Naive thymus-derived CD4-positive, alpha-beta T cell (primary cell): ENCODE results near the gene MCTP2. TPM values are rescaled to one million over a fixed set of nuclear protein-coding genes. Genes with fewer than 3 reads are reported as not detected.

Source experiments
- ATAC-seq: fragments of 150-1000 bp; cut with Tn5 transposase; 2 replicates; pipeline ENCODE4 v1.10.0; 2021; ENCODE audit warnings: mild to moderate bottlenecking, moderate library complexity
- CTCF ChIA-PET: fragments of 350-600 bp; sonication (Branson Sonifier 250); formaldehyde crosslinking; loops from one replicate; lab custom pipeline; 2021; ENCODE audit warnings: antibody characterized with exemption; lab: Charles Lee
- POLR2A ChIA-PET: fragments of 350-600 bp; sonication (Branson Sonifier 250); formaldehyde crosslinking; loops from one replicate; lab custom pipeline; 2021; ENCODE audit warnings: antibody characterized with exemption, inconsistent platforms; lab: Charles Lee
- DNase-seq, 9 donors: peaks; one replicate each; pipeline versions ENCODE4 v3.0.0 to v3.0.0-alpha.2; 2020 to 2022; ENCODE audit warnings: mixed read lengths in 1 of 9
- H3K27ac ChIP-seq: one replicate; pipeline ENCODE4 v1.7.0; 2013; ENCODE audit warnings: mild to moderate bottlenecking, low read depth, low read length, moderate library complexity
- H3K27me3 ChIP-seq, 2 donors: one replicate each; pipeline ENCODE4 v1.7.0; 2013; ENCODE audit warnings: low read length in 2 of 2, mild to moderate bottlenecking in 2 of 2, moderate library complexity in 2 of 2; ENCODE audit not compliant: control insufficient read depth in 2 of 2, insufficient read depth in 2 of 2
- H3K36me3 ChIP-seq, 3 experiments: 1 replicate in 2 of 3; 2 replicates in 1 of 3; pipeline ENCODE4 v1.7.0; 2013; ENCODE audit warnings: low read length in 3 of 3, mild to moderate bottlenecking in 3 of 3, moderate library complexity in 1 of 3; ENCODE audit not compliant: insufficient read depth in 3 of 3, control insufficient read depth in 2 of 3
- H3K4me1 ChIP-seq, 2 donors: one replicate each; pipeline ENCODE4 v1.7.0; 2013; ENCODE audit warnings: low read length in 2 of 2, mild to moderate bottlenecking in 2 of 2, moderate library complexity in 1 of 2; ENCODE audit not compliant: control insufficient read depth in 2 of 2, insufficient read depth in 2 of 2
- H3K4me3 ChIP-seq: 2 replicates; pipeline ENCODE4 v1.7.0; 2013; ENCODE audit warnings: mild to moderate bottlenecking, low read length
- H3K9me3 ChIP-seq, 3 experiments: 1 replicate in 2 of 3; 2 replicates in 1 of 3; pipeline ENCODE4 v1.7.0; 2013; ENCODE audit warnings: low read length in 3 of 3; ENCODE audit not compliant: control insufficient read depth in 2 of 3
- H3K27ac Mint-ChIP-seq, 9 donors: one replicate each; pipeline ENCODE4 v1.8.0; 2020 to 2022; ENCODE audit warnings: mixed read lengths in 9 of 9, mild to moderate bottlenecking in 8 of 9, moderate library complexity in 5 of 9, inconsistent platforms in 2 of 9
- H3K27me3 Mint-ChIP-seq, 5 donors: one replicate each; pipeline ENCODE4 v1.8.0; 2021 to 2022; ENCODE audit warnings: mixed read lengths in 5 of 5, mild to moderate bottlenecking in 1 of 5
- H3K36me3 Mint-ChIP-seq, 5 donors: one replicate each; pipeline ENCODE4 v1.8.0; 2020 to 2022; ENCODE audit warnings: mixed read lengths in 5 of 5, mild to moderate bottlenecking in 3 of 5, inconsistent platforms in 1 of 5
- H3K4me1 Mint-ChIP-seq, 7 donors: one replicate each; pipeline ENCODE4 v1.8.0; 2020 to 2022; ENCODE audit warnings: mixed read lengths in 7 of 7, mild to moderate bottlenecking in 3 of 7, inconsistent platforms in 1 of 7
- H3K4me3 Mint-ChIP-seq, 10 donors: one replicate each; pipeline ENCODE4 v1.8.0; 2020 to 2022; ENCODE audit warnings: mild to moderate bottlenecking in 10 of 10, mixed read lengths in 10 of 10, moderate library complexity in 6 of 10, inconsistent platforms in 2 of 10
- H3K9me3 Mint-ChIP-seq, 11 donors: one replicate each; pipeline ENCODE4 v1.8.0; 2020 to 2022; ENCODE audit warnings: mixed read lengths in 11 of 11, mild to moderate bottlenecking in 4 of 11, inconsistent platforms in 1 of 11, moderate library complexity in 1 of 11
- intact Hi-C, 2 donors: fragments of 100-400 bp; cut with micrococcal nuclease; formaldehyde crosslinking; loops; one replicate each; pipeline ENCODE4 v1.15.1; 2023
- polyA plus RNA-seq, 2 donors: library from polyadenylated mRNA; unstranded; fragments of 300-500 nt; fragmentation: Illumina TruSeq; gene quantifications; one replicate each; pipeline ENCODE4 v1.2.3, GENCODE V29; 2021
- total RNA-seq, 6 experiments: library from RNA in 5 of 6; stranded (reverse) in 5 of 6; gene quantifications; 1 replicate in 5 of 6; 2 replicates in 1 of 6; pipeline ENCODE4 v1.2.3 and lab custom pipeline; 2021 to 2026

MCTP2 gene
- total and polyA plus RNA-seq, 7 experiments from 2014 or later = 1.9 to 44.5 (median 17.0) TPM

DNA sequence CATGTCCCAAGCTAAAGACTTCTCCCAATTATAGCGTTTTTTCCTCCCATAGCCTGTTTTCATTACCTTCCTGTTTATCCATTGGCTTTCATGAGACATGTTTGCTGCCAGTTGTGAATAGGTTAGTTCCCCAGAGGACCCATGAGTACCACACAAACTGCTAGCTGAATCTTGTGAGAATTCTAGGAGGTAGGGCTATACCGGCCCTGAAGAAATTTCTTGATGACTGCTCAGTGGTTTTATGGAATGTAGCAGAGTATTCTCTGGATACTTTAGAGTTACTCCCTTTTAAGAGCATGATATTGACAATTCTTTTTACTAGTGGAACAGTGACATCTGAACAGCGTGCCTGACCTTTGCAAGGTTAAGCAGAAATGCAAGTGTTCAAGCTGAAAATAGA, 210.4 kb downstream of the MCTP2 start:
- Histone ChIP-seq H3K36me3 (peaks cover 0 to 5% (median 0%) of the 10 kb centered on the region in 3 experiments), H3K27me3 (no peaks in the 10 kb centered on the region), H3K9me3 (no peaks in the 10 kb centered on the region), H3K27ac (no peak overlapping the region), H3K4me1 (no peaks in the 10 kb centered on the region), H3K4me3 (no peak overlapping the region)
- intact Hi-C loops = no loop called here
- CTCF ChIA-PET = no interaction called here
- H3K27ac Mint-ChIP-seq = no peak overlapping the region
- H3K4me1 Mint-ChIP-seq = no peaks in the 10 kb centered on the region
- peaks cover 0 to 3% (median 0%) of the 10 kb centered on the region in 11 donors for H3K9me3 Mint-ChIP-seq
- no peak for ATAC-seq
- H3K4me3 Mint-ChIP-seq = no peak overlapping the region
- peaks cover 12 to 55% (median 14%) of the 10 kb centered on the region in 5 donors for H3K36me3 Mint-ChIP-seq
- DNase-seq = no peak
- POLR2A ChIA-PET = no interaction called here
- no peaks in the 10 kb centered on the region for H3K27me3 Mint-ChIP-seq

DNA sequence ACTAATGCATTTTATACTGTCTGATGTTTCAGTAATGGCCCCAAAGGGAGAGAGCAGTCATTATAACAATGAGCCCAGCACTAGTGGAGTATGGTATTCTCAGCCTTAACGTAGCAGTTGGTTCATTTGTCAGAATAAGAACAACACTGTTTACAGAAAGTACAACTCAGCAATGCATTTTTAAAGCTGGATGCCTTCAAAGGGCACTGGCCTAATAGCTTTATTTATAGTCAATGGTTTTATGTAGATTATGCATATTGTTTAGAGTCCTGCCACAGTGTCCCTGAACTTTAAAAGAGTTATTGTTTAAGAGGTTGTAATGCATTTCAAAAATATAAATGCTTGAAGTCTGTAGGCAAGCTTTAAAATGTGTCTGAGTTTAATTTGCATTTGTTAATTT, 211.1 kb downstream of the MCTP2 start:
- ChIA-PET CTCF (no interaction called here), POLR2A (no interaction called here)
- peaks cover 14 to 62% (median 17%) of the 10 kb centered on the region in 5 donors for H3K36me3 Mint-ChIP-seq
- H3K27ac Mint-ChIP-seq = no peak overlapping the region
- intact Hi-C loops = no loop called here
- Histone ChIP-seq H3K4me1 (no peaks in the 10 kb centered on the region), H3K36me3 (peaks cover 0 to 5% (median 0%) of the 10 kb centered on the region in 3 experiments), H3K27ac (no peak overlapping the region), H3K27me3 (no peaks in the 10 kb centered on the region), H3K9me3 (no peaks in the 10 kb centered on the region), H3K4me3 (no peak overlapping the region)
- no peaks in the 10 kb centered on the region for H3K27me3 Mint-ChIP-seq
- no peak for DNase-seq
- no peak overlapping the region for H3K4me3 Mint-ChIP-seq
- ATAC-seq = no peak
- H3K4me1 Mint-ChIP-seq = no peaks in the 10 kb centered on the region
- peaks cover 0 to 3% (median 0%) of the 10 kb centered on the region in 11 donors for H3K9me3 Mint-ChIP-seq

DNA sequence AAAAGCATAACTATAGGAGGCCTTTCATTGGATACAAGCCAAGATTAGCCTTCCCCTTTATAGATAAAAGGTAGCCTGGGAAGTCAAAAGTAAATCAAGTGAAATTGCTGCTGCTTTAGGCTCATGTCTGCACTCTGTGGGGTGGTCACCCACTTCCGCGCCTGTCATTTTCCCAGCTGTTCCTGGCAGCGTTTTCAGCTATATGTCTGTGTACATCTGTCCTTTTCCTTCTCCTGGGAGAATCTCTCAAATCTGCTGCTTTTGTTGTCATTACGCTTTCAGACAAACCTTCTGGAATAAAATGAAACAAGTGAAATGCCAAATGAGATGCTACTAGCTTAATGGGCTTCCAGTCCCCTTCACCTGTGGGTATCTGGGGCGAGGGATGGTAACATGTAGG, 211.8 kb downstream of the MCTP2 start:
- no peak overlapping the region for H3K4me3 ChIP-seq

DNA sequence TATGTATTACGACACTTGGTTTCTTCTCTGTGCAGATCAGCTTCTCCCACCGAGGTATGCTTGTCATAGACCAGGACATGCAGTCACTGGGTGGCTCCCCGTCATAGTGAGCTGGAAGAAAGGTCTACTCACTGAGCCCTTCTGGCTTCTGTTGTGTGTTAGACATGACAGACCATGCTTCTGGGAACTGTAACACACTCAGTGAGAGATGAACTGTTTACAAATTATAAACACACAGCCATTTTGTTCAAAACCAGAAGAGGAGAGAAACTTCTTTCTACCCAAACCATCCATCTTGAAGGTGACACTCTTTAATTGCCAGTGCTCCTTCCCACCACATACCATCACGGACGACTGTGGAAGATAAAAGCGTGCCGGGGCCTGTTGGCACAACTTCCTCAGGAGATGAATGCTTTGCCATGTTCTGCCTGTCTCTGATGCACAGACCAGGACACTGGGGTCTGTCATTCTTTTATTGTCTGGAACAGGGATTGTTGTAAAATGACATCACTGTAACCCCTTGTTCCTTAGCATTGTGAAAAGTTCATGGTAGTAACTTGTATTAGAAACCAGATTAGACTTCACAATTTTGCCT, 214.3 kb downstream of the MCTP2 start:
- no peaks in the 10 kb centered on the region for H3K27me3 ChIP-seq

More for the DNA sequence above, 211.8 kb downstream of the MCTP2 start:
- intact Hi-C loops = no loop called here
- Mint-ChIP-seq H3K27ac (no peak overlapping the region), H3K4me3 (no peak overlapping the region), H3K36me3 (peaks cover 14 to 63% (median 17%) of the 10 kb centered on the region in 5 donors), H3K27me3 (no peaks in the 10 kb centered on the region), H3K4me1 (no peaks in the 10 kb centered on the region), H3K9me3 (peaks cover 0 to 3% (median 0%) of the 10 kb centered on the region in 11 donors)
- ChIA-PET CTCF (no interaction called here), POLR2A (no interaction called here)
- no peak for DNase-seq
- ATAC-seq = no peak
- Histone ChIP-seq H3K4me1 (no peaks in the 10 kb centered on the region), H3K27ac (no peak overlapping the region), H3K27me3 (no peaks in the 10 kb centered on the region), H3K9me3 (no peaks in the 10 kb centered on the region), H3K36me3 (peaks cover 0 to 5% (median 0%) of the 10 kb centered on the region in 3 experiments)

DNA sequence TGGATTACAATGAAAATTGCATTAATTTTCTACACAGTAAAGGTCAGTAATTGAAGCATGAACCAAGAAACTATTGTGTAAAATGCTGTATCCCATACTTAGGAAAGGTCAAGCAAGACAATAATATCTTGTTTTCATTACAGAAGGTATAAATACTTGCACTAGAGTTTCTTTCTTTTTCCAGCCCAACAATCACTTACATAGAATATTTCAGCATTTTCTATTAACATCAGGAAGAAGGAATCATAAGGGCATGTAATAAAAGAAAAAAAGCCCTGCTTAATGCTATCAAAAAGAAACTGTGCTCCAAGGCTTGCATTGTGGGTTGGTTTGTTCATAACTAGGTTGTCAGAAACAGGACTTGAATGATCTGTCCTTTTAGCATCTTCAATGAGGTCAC, 215.1 kb downstream of the MCTP2 start:
- Mint-ChIP-seq H3K27ac (no peak overlapping the region), H3K36me3 (peaks cover 8 to 50% (median 12%) of the 10 kb centered on the region in 5 donors), H3K4me1 (no peaks in the 10 kb centered on the region), H3K4me3 (no peak overlapping the region), H3K27me3 (no peaks in the 10 kb centered on the region), H3K9me3 (no peaks in the 10 kb centered on the region)
- Histone ChIP-seq H3K9me3 (no peaks in the 10 kb centered on the region), H3K4me3 (no peak overlapping the region), H3K27ac (no peak overlapping the region), H3K4me1 (no peaks in the 10 kb centered on the region), H3K36me3 (peaks cover 0 to 5% (median 0%) of the 10 kb centered on the region in 3 experiments), H3K27me3 (no peaks in the 10 kb centered on the region)
- ChIA-PET POLR2A (no interaction called here), CTCF (no interaction called here)
- intact Hi-C loops = no loop called here
- no peak for ATAC-seq
- DNase-seq = no peak

More for the DNA sequence above, 214.3 kb downstream of the MCTP2 start:
- Mint-ChIP-seq H3K4me1 (no peaks in the 10 kb centered on the region), H3K9me3 (peaks cover 0 to 3% (median 0%) of the 10 kb centered on the region in 11 donors), H3K4me3 (no peak overlapping the region), H3K36me3 (peaks cover 12 to 55% (median 15%) of the 10 kb centered on the region in 5 donors), H3K27me3 (no peaks in the 10 kb centered on the region), H3K27ac (no peak overlapping the region)
- H3K27ac ChIP-seq = no peak overlapping the region
- ATAC-seq (no peak), DNase-seq (no peak)
- ChIA-PET CTCF (no interaction called here), POLR2A (no interaction called here)
- H3K9me3 ChIP-seq = no peaks in the 10 kb centered on the region
- H3K36me3 ChIP-seq = peaks cover 0 to 5% (median 0%) of the 10 kb centered on the region in 3 experiments
- intact Hi-C loops = no loop called here
- H3K4me1 ChIP-seq = no peaks in the 10 kb centered on the region
- no peak overlapping the region for H3K4me3 ChIP-seq

GRCh38 chr15:94451466-94451865, 220.1 kb downstream of the MCTP2 start:
- Histone ChIP-seq H3K4me1 (no peaks in the 10 kb centered on the region), H3K9me3 (no peaks in the 10 kb centered on the region), H3K4me3 (no peak overlapping the region), H3K27ac (no peak overlapping the region), H3K36me3 (no peaks in the 10 kb centered on the region), H3K27me3 (no peaks in the 10 kb centered on the region)
- CTCF ChIA-PET = no interaction called here
- intact Hi-C loops = no loop called here
- H3K4me1 Mint-ChIP-seq = no peaks in the 10 kb centered on the region
- no peak for DNase-seq
- H3K27ac Mint-ChIP-seq = no peak overlapping the region
- POLR2A ChIA-PET = no interaction called here
- no peaks in the 10 kb centered on the region for H3K27me3 Mint-ChIP-seq
- H3K9me3 Mint-ChIP-seq = no peaks in the 10 kb centered on the region
- ATAC-seq = no peak
- H3K36me3 Mint-ChIP-seq = peaks cover 0 to 16% (median 5%) of the 10 kb centered on the region in 5 donors
- H3K4me3 Mint-ChIP-seq = no peak overlapping the region
